Measurements from ENCODE around the gene TMEM132D.

The TMEM132D gene

DNA sequence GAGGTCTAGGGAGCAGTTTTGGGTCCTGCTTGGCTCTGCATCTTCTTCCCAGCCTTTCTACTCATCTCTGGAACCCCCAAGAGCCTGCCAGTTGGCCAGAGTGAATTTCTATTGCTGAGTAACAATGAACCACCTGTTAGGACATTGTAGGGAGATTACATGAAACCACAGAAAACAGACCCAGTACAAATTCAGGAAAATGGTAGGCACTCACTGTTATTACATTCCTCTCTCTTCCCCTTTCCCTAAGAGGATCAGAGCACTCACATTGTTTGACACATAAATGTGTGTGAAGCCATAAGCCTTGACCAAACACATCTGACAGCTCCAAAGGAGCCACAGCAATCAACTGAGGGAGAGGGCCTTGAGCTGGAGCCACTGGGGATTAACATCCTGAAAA, 216.1 kb downstream of the TMEM132D start:
- TF ChIP-seq EZH2phosphoT487 (conservative IDR thresholded peaks at IDR 0.05; ENCODE audit: low read length) = no peak
- TF ChIP-seq, protein P1, sequence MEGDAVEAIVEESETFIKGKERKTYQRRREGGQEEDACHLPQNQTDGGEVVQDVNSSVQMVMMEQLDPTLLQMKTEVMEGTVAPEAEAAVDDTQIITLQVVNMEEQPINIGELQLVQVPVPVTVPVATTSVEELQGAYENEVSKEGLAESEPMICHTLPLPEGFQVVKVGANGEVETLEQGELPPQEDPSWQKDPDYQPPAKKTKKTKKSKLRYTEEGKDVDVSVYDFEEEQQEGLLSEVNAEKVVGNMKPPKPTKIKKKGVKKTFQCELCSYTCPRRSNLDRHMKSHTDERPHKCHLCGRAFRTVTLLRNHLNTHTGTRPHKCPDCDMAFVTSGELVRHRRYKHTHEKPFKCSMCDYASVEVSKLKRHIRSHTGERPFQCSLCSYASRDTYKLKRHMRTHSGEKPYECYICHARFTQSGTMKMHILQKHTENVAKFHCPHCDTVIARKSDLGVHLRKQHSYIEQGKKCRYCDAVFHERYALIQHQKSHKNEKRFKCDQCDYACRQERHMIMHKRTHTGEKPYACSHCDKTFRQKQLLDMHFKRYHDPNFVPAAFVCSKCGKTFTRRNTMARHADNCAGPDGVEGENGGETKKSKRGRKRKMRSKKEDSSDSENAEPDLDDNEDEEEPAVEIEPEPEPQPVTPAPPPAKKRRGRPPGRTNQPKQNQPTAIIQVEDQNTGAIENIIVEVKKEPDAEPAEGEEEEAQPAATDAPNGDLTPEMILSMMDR (IDR thresholded peaks at IDR 0.05; ENCODE audit: insufficient read depth, low read length, poor library complexity, severe bottlenecking) = no peak
- Histone ChIP-seq H3K4me3 (ENCODE audit: insufficient read depth, low read length, poor library complexity, severe bottlenecking) (no peak overlapping the region), H3F3A (ENCODE audit: insufficient read depth) (no peaks in the 10 kb centered on the region), H3K4me2 (ENCODE audit: low read depth, low read length, poor library complexity, severe bottlenecking) (no peak overlapping the region), H3K36me3 (ENCODE audit: low read length) (no peaks in the 10 kb centered on the region), H3K9ac (ENCODE audit: low read length) (no peak overlapping the region), H4K20me1 (ENCODE audit: low read depth, low read length) (no peaks in the 10 kb centered on the region), H2AFZ (ENCODE audit: low read depth, low read length, severe bottlenecking) (no peak overlapping the region), H3K79me2 (ENCODE audit: insufficient read depth, low read length) (no peaks in the 10 kb centered on the region), H3K9me2 (replicated peaks; ENCODE audit: insufficient read depth, low read length) (no peaks in the 10 kb centered on the region; the same call in 1 of the 2 replicates), H3K27me3 (ENCODE audit: low read length) (no peaks in the 10 kb centered on the region), H3K27ac (ENCODE audit: low read depth, low read length) (no peak overlapping the region), H3K9me3 (ENCODE audit: insufficient read depth, low read length) (no peaks in the 10 kb centered on the region)

DNA sequence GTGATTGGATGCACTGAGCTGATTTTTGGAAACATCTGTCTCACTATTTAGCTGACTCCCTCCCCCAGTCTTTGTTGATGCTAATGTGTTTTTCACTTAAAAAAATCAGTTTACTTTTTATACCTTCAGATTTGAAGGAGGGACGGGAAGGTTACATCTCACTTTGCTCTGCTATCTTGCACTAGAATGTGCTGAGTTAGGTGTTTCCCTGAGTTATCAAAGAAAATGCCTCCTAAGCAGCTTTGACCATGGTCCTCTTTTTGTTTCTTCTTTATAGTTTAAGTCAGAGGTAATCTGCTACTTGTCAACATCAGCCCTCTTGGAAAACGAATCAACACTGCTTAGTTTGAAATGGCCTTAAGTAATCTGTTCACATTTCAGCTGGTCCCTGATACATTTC, 222.0 kb downstream of the TMEM132D start:
- no peaks in the 10 kb centered on the region for H3K27me3 ChIP-seq (ENCODE audit: low read length)
- no peak for TF ChIP-seq EZH2phosphoT487 (conservative IDR thresholded peaks at IDR 0.05; ENCODE audit: low read length)
- TF ChIP-seq, protein P1 (IDR thresholded peaks at IDR 0.05; ENCODE audit: insufficient read depth, low read length, poor library complexity, severe bottlenecking) = no peak
- no peak overlapping the region for H3K27ac ChIP-seq (ENCODE audit: low read depth, low read length)
- no peaks in the 10 kb centered on the region for H3K79me2 ChIP-seq (ENCODE audit: insufficient read depth, low read length)
- no peak overlapping the region for H2AFZ ChIP-seq (ENCODE audit: low read depth, low read length, severe bottlenecking)
- no peak overlapping the region for H3K9ac ChIP-seq (ENCODE audit: low read length)
- H4K20me1 ChIP-seq (ENCODE audit: low read depth, low read length) = no peaks in the 10 kb centered on the region
- no peaks in the 10 kb centered on the region for H3K9me3 ChIP-seq (ENCODE audit: insufficient read depth, low read length)
- no peaks in the 10 kb centered on the region; the same call in 1 of the 2 replicates for H3K9me2 ChIP-seq (replicated peaks; ENCODE audit: insufficient read depth, low read length)
- H3F3A ChIP-seq (ENCODE audit: insufficient read depth) = no peaks in the 10 kb centered on the region
- no peak overlapping the region for H3K4me2 ChIP-seq (ENCODE audit: low read depth, low read length, poor library complexity, severe bottlenecking)
- no peaks in the 10 kb centered on the region for H3K36me3 ChIP-seq (ENCODE audit: low read length)
- H3K4me3 ChIP-seq (ENCODE audit: insufficient read depth, low read length, poor library complexity, severe bottlenecking) = no peak overlapping the region

DNA sequence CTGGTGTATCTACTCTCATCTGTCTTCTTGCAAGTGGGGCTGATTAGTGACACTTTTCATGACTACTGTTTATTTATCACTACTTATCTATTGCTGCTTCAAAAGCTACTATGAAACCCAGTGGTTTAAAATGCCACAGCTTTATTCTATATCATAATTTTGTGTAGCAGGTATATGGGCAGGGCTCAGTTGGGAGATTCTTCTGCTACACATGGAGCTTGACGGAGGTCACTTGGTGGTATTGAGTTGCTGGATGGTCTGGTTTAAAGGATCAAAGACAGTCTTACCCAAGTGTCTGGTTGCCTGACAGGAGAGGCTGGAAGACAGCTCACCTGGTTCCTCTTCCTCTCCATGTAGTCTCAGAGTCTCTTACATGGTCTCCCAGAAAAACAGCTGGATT, 222.7 kb downstream of the TMEM132D start:
- no peak overlapping the region for H3K27ac ChIP-seq (ENCODE audit: low read depth, low read length)
- H3K79me2 ChIP-seq (ENCODE audit: insufficient read depth, low read length) = no peaks in the 10 kb centered on the region
- H4K20me1 ChIP-seq (ENCODE audit: low read depth, low read length) = no peaks in the 10 kb centered on the region
- no peaks in the 10 kb centered on the region for H3K36me3 ChIP-seq (ENCODE audit: low read length)
- H3K27me3 ChIP-seq (ENCODE audit: low read length) = no peaks in the 10 kb centered on the region
- TF ChIP-seq, protein P1 (IDR thresholded peaks at IDR 0.05; ENCODE audit: insufficient read depth, low read length, poor library complexity, severe bottlenecking) = no peak
- TF ChIP-seq EZH2phosphoT487 (conservative IDR thresholded peaks at IDR 0.05; ENCODE audit: low read length) = no peak
- no peaks in the 10 kb centered on the region for H3F3A ChIP-seq (ENCODE audit: insufficient read depth)
- no peaks in the 10 kb centered on the region; the same call in 1 of the 2 replicates for H3K9me2 ChIP-seq (replicated peaks; ENCODE audit: insufficient read depth, low read length)
- H3K9me3 ChIP-seq (ENCODE audit: insufficient read depth, low read length) = no peaks in the 10 kb centered on the region
- no peak overlapping the region for H3K9ac ChIP-seq (ENCODE audit: low read length)
- H3K4me2 ChIP-seq (ENCODE audit: low read depth, low read length, poor library complexity, severe bottlenecking) = no peak overlapping the region
- no peak overlapping the region for H3K4me3 ChIP-seq (ENCODE audit: insufficient read depth, low read length, poor library complexity, severe bottlenecking)
- no peak overlapping the region for H2AFZ ChIP-seq (ENCODE audit: low read depth, low read length, severe bottlenecking)

Measured in SU-DHL-6 (cell line).